ENCODE data around the gene ZNF281.
A peak's percentile ranks its signal among the peaks of the same experiment; 100 is the strongest.
"Not testable (repeated sequence)": the region's sequence is repeated elsewhere in the genome, so short reads cannot be mapped to it uniquely, and the experiment has no call there.

ZNF281 gene

DNA sequence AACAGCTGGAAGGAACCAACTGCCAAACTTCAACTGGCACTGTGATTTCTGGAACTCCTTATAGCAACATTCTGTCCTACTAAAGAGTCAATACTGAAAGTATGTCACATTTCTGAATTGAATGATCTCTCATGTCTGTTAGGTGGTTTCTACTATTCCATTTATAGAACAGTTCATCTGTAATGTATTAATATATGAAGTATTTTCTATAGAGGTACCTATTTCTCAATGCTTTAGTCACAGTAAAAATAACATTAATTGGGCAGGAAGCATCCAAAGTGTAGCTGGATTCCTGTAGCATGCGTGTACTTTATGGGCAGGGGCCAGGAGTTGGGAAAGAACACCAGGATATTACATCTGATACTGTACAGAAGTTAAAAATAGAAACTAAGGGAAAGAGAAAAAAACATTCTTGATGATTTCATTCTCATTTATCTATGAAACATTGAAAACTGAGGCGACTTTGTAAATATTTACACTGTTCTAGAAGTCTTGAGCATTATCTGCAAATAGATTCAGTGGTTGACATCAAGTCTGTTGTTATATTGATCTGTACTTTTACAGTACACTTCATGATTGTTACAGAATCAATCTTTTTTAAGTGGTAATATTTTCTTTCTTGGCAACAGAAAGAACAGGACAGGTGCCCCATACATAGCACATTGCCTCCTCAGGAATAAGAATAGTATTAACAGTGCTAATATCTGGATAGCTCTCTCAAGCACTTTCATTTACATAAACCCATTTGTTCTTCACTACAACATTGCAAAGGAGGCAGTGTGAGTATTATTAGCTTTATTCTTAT lies 6.2 kb upstream of the ZNF281 start:
- peak; percentile 97 for DNase-seq (ENCODE audit: low read depth)
- TF ChIP-seq, protein P1, sequence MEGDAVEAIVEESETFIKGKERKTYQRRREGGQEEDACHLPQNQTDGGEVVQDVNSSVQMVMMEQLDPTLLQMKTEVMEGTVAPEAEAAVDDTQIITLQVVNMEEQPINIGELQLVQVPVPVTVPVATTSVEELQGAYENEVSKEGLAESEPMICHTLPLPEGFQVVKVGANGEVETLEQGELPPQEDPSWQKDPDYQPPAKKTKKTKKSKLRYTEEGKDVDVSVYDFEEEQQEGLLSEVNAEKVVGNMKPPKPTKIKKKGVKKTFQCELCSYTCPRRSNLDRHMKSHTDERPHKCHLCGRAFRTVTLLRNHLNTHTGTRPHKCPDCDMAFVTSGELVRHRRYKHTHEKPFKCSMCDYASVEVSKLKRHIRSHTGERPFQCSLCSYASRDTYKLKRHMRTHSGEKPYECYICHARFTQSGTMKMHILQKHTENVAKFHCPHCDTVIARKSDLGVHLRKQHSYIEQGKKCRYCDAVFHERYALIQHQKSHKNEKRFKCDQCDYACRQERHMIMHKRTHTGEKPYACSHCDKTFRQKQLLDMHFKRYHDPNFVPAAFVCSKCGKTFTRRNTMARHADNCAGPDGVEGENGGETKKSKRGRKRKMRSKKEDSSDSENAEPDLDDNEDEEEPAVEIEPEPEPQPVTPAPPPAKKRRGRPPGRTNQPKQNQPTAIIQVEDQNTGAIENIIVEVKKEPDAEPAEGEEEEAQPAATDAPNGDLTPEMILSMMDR (IDR thresholded peaks at IDR 0.05; ENCODE audit: insufficient read depth, low read depth, low read length, missing control alignments), result no peak
- H3K4me3 ChIP-seq (ENCODE audit: low read length), result no peak overlapping the region

DNA sequence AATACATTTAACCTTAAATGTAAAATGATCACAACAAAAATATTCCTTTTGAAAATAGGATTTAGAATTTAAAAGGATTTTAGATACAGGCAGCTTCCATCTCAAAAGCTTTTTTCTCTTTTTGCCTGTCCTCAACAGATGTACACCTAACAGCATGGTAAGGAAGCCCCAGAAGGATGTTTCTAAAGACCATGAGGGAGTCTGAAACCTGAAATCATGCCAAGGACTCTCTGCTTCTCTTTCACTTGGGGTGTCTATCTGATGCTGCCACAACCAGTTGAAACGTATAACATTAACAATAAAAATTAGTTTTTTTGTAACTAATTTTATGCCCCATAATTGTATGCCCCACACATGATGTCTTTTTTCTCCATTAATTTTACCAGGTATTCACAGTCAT lies 5.4 kb upstream of the ZNF281 start:
- TF ChIP-seq, protein P1 (IDR thresholded peaks at IDR 0.05; ENCODE audit: insufficient read depth, low read depth, low read length, missing control alignments), result no peak
- no peak overlapping the region for H3K4me3 ChIP-seq (ENCODE audit: low read length)
- no peak for DNase-seq (ENCODE audit: low read depth)

DNA sequence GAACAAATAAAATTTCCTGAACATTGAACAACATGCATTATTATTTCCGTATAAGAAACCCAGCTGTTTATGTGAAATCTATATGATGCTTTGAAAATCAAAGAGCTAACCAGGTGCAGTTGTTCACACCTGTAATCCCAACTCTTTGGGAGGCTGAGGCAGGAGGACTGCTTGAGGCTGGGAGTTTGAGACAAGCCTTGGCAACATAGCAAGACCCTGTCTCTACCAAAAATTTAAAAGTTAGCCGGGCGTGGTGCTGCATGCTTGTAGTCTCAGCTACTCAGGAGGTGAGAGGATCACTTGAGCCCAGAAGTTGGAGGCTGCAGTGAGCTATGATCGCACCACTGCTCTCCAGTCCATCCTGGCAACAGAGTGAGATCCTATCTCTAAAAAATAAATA lies 4.8 kb upstream of the ZNF281 start:
- no peak for DNase-seq (ENCODE audit: low read depth)
- H3K4me3 ChIP-seq (ENCODE audit: low read length), result no peak overlapping the region
- TF ChIP-seq, protein P1 (IDR thresholded peaks at IDR 0.05; ENCODE audit: insufficient read depth, low read depth, low read length, missing control alignments), result no peak

DNA sequence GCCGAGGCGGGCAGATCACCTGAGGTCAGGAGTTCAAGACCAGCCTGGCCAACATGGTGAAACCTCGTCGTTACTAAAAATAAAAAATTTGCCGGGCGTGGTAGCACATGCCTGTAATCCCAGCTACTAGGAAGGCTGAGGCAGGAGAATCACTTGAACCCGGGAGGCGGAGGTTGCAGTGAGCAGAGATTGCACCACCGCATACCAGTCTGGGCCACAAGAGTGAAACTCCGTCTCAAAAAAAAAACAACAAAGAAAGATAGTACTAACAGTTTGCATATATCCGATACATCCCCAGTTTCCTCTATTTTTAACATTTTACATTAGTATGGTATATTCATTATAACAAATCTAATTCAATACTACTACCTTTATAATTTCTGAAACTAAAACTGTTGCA lies 3.9 kb upstream of the ZNF281 start:
- not testable (repeated sequence) for H3K4me3 ChIP-seq (ENCODE audit: low read length); DNase-seq (ENCODE audit: low read depth)

DNA sequence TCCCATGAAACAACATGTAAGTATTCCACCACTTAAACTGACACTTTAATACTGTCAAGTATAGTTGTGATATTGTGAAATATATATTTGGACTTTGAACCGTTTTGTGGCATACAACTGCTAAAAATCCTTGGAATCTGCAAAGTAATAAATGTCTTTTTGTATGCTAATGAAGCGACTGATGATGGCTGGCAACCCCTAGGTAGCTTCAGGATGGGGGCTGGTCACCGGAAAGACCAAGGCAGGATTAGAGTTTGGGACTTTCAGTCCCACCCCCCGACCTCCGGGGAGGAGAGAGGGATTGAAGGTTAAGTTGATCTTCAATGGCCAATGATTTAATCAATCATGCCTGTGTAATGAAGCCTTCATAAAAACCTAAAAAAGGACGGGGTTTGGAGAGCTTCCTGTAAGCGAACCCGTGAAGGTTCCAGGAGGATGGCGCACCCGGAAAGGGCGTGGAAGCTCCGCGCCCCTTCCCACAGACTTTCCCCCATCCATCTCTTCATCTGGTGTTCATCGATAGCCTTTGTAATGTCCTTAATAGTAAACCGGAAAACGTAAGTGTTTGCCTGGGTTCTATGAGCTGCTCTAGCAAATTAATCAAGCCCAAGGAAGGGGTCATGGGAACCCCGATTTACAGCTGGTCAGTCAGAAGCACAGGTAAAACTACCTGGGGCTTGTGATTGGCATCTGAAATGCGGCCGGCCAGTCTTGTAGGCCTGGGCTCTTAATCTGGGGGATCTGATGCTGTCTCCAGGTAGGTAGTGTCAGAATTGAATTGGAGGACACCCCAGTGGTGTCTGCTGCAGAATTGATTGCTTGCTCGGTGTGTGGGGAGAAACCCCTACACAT lies 1.8 kb upstream of the ZNF281 start:
- H3K4me3 ChIP-seq (ENCODE audit: low read length), result no peak overlapping the region
- DNase-seq (ENCODE audit: low read depth), result no peak
- TF ChIP-seq, protein P1 (IDR thresholded peaks at IDR 0.05; ENCODE audit: insufficient read depth, low read depth, low read length, missing control alignments), result no peak

DNA sequence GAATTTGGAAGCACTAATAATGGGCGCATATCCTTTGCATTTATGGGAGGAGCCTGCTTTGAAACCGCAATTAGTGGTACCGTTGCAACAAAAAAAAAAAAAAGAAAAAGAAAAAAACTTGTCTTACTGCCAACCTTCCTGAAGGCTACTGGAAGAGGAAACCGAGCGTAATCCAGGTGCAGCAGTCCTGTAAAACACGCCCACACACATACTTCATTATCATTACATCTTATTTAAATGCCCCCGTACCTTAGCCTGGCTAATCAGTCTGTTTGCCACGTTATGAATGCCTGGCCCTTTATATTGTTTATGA lies 686 bp upstream of the ZNF281 start:
- TF ChIP-seq, protein P1 (IDR thresholded peaks at IDR 0.05; ENCODE audit: insufficient read depth, low read depth, low read length, missing control alignments), result no peak
- peak; percentile 92 for DNase-seq (ENCODE audit: low read depth)
- peak overlapping the region; percentile 76 for H3K4me3 ChIP-seq (ENCODE audit: low read length)

DNA sequence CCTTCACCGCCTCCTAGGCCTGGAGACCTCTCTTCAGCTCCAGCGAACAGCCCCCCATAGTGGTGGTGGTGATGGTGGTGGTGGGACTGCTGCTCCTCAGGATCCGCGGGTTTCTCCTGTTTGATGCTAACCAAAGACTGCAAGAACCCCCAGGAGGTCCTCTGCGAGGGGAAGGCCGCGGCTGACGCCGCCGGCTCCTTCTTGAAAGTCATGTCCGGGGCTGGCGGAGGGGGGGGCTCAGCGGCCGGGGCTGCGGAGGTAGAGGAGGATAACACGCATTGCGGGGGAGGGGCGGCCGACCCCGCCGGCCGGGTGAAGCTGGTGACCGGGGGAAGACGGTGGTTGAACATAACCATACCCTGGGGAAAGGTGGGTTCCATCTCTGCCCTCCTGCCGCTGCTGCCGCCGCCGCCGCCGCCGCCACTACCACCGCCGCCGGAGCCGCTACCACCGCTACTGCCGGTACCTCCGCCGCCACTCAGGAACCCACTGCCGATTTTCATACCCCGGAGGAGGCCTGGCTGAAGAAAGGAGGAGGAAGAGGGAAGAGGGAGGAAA lies 554 bp downstream of the ZNF281 start:
- TF ChIP-seq, protein P1 (IDR thresholded peaks at IDR 0.05; ENCODE audit: insufficient read depth, low read depth, low read length, missing control alignments), result no peak
- peak overlapping the region; percentile 76 for H3K4me3 ChIP-seq (ENCODE audit: low read length)
- DNase-seq (ENCODE audit: low read depth), result no peak

Measured in epithelial cell of esophagus (primary cell).